HG02588 (cell line): ENCODE measurements around the gene FXYD5.
A peak's percentile ranks its signal among the peaks of the same experiment; 100 is the strongest.
"Not testable (repeated sequence)": the region's sequence is repeated elsewhere in the genome, so short reads cannot be mapped to it uniquely, and the experiment has no call there.

Experiments used
- ATAC-seq: cut with Tn5 transposase; IDR thresholded peaks from one replicate; pipeline ENCODE4 v1.9.1; 2021; ENCODE audit warnings: mild to moderate bottlenecking, moderate library complexity; ENCODE audit not compliant: unreplicated experiment

FXYD5 gene

DNA sequence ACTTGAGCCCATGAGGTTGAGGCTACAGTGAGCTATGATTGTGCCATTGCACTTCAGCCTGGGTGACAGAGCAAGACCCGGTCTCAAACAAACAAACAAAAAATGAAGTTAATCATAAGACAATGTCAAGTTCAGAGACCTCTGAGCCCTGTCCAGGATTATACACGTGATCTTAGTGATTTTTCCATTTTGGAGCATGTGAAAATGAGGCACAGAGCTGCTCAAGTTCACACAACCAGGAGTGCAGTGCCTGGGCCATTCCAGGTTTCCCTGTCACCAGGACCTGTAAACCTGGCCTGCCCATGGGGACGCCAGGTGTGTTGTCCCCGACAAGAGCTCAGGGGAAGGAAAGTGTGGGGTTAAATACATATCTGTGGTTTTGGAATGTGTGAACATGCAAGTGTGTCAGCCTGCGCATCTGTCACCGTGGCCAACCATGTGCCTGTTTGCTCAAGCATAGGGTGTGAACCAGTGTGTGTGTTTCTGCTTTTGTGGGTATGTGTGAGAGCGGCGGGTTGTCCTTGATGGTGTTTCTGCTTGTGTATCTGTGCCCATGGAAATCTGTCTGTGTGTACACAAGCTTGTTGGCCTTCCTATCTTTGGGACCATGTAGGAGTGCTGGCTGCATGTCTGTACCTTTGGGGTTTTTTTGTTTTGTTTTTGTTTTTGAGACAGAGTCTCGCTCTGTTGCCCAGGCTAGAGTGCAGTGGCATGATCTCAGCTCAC is 17.4 kb upstream of the FXYD5 start:
- no peak for ATAC-seq

- ATAC-seq = no peak
These were observed 16.1 kb upstream of the FXYD5 start, which contains the start of gene FXYD1 for GRCh38 chr19:35138305-35138892. TSS of gene FXYD1 (plus strand) at chr19:35138824. CDS start at chr19:35140080, 1,256 bp downstream.

DNA sequence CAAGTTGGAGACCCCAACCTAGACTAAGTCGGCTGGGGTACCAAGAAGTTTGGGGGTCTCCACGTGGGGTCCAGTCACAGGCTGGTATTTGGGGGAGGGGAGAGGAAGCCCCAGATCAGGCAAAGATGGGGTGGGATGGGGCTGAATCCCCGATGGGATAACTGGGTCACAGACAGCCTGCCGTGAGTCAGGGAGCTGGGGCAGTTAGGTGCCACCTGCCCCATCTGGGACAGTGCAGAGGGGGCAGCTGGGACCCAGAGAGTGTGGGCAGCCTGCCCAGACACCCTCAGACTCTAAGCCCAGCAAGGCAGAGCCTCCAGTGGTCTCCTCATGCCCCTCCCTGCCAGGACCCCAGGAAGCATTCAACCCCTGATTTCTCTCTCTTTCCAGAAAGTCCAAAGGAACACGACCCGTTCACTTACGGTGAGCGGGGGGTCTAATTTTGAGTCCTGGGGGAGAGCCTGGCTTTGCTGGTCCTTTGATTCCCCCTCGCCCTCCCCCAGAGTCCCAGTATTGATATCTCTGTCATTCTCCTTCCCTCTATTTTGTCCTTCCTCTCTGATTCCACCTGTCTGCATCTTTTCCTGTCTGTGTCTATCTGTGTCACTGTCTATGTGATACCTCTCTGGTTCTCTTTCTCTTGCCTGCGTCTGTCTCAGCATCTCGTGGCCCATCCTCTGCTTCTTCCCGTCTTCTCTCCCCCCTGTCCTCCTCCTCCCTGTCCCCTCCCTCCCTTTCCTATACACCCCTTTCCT is 14.2 kb upstream of the FXYD5 start:
- ATAC-seq = no peak

GRCh38 chr19:35140962-35141836 is 13.3 kb upstream of the FXYD5 start:
- ATAC-seq = peak; percentile 52

GRCh38 chr19:35141837-35142605 is 12.5 kb upstream of the FXYD5 start:
- ATAC-seq = no peak

DNA sequence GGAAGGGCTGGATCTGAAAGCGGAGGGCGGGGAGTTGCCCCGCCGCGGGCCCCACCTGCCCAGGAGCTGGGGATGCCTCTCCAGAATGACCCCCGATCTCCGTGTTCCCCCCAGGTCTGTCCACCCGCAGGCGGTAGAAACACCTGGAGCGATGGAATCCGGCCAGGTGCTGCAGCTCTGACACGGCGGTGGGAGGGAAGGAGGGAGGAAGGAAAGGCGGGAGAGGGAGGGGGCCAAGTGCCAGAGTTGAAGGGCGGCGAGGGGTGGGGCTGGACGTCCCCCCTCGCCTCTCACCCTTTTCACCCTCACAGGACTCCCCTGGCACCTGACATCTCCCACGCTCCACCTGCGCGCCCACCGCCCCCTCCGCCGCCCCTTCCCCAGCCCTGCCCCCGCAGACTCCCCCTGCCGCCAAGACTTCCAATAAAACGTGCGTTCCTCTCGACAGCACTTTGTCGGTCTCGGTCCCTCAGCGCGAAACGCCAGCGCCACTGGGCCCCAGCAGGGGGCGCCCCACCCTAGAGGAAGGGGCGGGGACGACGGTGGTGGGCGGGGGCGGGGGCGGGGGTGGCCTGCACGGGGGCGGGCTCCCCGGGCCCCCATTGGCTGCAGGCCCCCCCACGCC is 11.8 kb upstream of the FXYD5 start:
- ATAC-seq = no peak

GRCh38 chr19:35143231-35143715 is 11.3 kb upstream of the FXYD5 start, which contains the start of gene FXYD7:
TSS of gene FXYD7 (plus strand) at chr19:35143255. CDS start at chr19:35143334, 79 bp downstream.
- ATAC-seq = no peak

DNA sequence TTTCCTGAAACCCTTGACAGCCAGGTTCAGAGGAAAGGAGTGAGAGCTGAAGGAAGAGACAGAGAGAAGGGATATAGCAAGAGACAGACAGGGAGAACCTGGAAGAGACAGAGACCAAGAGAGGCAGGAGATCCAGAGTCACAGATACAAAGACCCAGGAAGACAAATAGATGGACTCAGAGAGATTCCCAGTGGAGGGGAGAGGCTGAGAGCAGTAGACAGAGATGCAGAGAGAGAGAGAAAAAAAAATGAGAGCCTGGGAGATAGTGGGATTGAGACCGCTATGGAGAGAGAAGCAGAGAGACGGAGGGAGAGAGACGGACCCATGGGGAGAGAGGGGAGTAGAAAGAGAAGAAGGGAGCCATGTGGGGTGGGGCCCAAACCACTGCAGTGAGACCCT is 10.7 kb upstream of the FXYD5 start:
- no peak for ATAC-seq

- ATAC-seq = no peak
These were observed 10.3 kb upstream of the FXYD5 start for GRCh38 chr19:35144259-35144599.

DNA sequence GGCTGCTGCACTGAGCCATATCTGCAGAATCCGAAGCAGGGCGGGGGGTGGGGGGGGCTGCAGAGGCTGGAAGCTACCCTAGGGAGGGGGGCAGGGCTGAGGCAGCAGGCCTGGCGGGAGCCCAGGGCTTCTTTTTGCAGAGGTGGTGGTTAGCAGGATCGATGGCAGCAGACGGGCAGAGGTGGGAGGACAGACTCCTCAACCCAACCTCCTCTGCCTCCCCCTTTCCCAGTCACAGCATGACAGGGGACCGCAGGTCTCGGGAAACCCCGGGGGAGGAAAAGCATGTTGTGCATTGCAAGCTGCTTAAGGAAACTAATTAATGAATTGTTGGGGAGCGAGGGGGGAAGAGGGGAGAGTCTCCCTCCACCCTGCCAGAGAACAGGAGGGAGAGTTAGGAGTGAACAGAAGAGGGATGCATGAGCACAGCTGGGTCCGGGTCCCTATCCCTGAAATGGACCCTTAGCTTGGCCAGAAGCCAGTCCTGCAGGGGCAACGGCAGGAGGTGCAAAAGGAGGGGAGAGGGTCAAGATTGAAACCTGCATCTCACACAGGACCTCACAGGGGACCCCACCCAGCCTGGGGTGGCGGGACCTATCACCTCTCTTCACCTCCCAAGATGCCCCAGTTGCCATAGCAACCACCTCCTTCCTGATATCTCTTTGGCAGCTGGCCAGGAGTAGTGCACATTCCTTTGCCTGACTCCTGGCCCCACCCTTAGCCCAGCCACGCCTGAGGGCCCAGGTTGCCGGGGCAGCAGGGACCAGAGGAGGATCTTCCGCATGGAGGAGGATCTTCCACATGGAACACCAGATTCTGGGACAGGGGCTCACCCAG is 9.7 kb upstream of the FXYD5 start:
- no peak for ATAC-seq

DNA sequence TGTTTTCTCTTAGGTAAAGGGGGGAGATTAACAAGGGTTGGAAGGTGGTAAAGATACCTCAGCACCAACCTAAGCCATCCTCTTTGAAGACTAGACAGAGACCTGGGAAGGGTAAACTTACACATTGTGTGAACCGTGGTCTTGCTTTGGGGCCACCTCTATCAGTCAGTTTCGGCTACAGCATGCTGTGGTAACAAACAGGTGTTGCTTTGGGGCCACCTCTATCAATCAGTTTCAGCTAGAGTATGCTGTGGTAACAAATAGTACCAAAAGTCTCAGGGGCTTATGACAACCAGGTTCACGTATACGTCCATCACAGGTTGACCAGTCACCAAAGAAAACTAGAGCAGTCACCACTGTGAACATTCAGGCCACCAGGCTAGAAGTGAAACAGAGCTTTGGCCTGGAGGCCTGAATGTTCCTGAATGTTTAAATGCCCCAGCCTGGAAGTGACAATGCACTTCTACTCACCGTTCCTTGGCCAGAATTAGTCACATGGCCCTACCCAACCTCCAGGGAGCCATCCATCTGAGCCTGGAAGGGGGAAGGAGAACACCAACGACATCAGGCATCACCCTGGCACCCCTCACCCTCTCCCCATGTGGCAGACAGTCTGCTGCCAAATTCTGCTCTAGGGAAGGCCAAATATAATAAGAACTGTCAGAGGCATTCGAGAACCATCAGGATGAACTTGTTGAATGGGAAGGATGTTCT is 7.6 kb upstream of the FXYD5 start:
- ATAC-seq = no peak

- no peak for ATAC-seq
These were observed 5.1 kb upstream of the FXYD5 start for GRCh38 chr19:35149463-35149862.

DNA sequence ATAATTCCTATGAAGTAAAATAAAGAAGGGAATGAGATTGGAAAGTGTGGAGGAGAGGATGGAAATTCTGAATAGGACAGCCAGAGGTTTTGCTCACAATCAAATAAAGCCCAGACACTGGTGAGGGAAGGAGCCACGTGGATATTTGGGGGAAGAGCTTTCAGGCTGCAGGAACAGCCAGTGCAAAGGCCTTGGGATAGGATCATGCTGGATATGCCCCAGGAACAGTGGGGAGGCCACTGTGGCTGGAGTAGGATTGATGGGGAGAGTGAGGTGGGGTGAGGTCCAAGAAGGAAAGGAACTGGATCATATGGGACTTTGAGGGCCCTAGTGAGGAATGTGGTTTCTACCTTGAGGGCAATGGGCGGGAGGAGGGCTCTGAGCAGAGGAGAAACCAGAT is 4.1 kb upstream of the FXYD5 start:
- no peak for ATAC-seq

DNA sequence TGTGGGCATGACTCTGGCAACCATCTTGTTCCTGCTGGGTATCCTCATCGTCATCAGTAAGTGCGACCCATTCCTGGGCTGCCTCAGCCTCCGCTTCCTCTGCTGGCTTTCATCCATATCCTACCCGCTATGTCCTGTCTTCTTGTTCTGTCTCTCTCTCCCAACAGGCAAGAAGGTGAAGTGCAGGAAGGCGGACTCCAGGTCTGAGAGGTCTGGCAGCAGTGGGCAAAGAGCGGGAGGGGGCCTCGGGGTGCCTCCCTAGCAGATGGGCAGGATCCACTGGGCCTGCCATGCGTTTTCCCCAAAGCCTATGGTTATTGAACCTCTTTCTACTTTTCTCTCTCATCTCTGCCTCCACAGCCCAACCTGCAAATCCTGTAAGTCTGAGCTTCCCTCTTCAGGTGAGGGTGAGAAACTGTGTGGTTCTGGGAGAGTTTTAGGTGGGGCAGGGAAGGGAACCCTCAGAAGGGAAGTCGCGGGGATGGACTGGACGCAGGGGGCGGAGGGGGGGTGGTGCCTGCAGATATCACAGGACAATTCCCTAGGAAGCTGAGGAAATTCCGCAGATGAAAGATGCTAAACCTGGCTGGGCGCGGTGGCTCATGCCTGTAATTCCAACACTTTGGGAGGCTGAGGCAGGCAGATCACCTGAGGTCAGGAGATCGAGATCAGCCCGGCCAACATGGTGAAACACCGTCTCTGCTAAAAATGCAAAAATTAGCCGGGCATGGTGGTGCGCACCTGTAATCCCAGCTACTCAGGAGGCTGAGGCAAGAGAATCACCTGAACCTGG is 3.1 kb upstream of the FXYD5 start:
- ATAC-seq = no peak

GRCh38 chr19:35153129-35153522 is 1.4 kb upstream of the FXYD5 start:
- not testable (repeated sequence) for ATAC-seq

DNA sequence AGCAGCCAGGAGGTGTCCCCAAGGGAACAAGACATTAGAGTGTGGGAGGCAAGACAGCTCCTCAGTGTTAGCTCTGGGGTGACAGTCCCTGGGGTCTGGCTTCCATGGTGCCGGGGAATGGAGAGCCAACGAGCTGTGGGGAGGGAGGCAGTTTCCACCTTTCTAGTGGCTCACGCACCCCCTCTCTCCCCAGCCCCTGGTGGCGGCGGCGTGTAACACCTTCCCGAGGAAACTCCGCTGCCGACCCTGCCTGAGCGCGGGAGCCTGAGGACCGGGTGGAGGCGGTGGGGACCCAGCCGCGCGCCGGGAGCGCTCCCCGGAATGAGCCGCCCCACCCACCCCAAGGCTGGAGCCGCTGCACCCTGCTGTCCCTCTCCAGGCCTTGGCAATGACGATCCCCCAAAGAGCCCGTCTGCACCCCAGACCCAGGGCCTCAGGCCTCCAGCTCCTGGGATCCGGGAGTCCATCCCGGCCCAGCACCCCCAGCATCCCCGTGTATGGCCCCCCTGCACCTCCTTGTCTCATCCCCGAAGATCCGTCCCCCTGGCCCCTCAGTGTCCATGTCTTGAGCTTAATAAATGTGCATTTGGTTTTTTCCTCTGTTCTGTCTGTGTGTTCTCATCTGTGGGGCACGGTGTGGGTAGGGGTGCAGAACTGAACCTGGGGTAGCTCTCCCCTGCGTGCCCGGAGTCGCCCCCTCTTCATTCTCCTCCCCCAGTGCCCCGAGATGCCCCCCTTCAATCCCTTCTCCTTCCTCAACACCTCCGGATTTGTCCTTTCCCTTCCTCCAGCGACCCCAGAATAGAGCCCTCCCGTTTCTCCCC is 622 bp upstream of the FXYD5 start:
- no peak for ATAC-seq
